GM23338 (cell line): Measurements from ENCODE around the gene MTARC2. TPM values are rescaled to one million over a fixed set of nuclear protein-coding genes. Genes with fewer than 3 reads are reported as not detected.
"Not testable (repeated sequence)": the region's sequence is repeated elsewhere in the genome, so short reads cannot be mapped to it uniquely, and the experiment has no call there.

Experiments
- ATAC-seq: fragments of 200-7000 bp; cut with Tn5 transposase; 3 replicates; pipeline ENCODE4 v1.9.1; 2020
- DNase-seq: peaks from one replicate; pipeline ENCODE4 v3.0.0-alpha.2; 2015; ENCODE audit warnings: low spot score
- H2AFZ ChIP-seq: fragments of 200-600 bp; sonication (generic); 2 replicates; pipeline ENCODE4 v1.8.0; 2016; ENCODE audit warnings: antibody characterized with exemption, mild to moderate bottlenecking, moderate library complexity
- H3F3A ChIP-seq: fragments of 200-600 bp; sonication (generic); replicated peaks from 2 replicates; pipeline ENCODE4 v1.8.0; 2017; ENCODE audit warnings: antibody characterized with exemption, mixed run types, low read depth
- H3K27ac ChIP-seq: fragments of 200-600 bp; sonication (generic); 2 replicates; pipeline ENCODE4 v1.6.1; 2016; ENCODE audit warnings: low read depth
- H3K27me3 ChIP-seq: fragments of 200-600 bp; sonication (generic); 2 replicates; pipeline ENCODE4 v1.8.0; 2016; ENCODE audit warnings: mild to moderate bottlenecking, mixed run types, moderate library complexity; ENCODE audit not compliant: insufficient read depth
- H3K36me3 ChIP-seq: fragments of 200-600 bp; sonication (generic); 2 replicates; pipeline ENCODE4 v1.8.0; 2016; ENCODE audit warnings: mild to moderate bottlenecking; ENCODE audit not compliant: insufficient read depth
- H3K4me1 ChIP-seq: fragments of 200-600 bp; sonication (generic); 2 replicates; pipeline ENCODE4 v1.8.0; 2016; ENCODE audit warnings: mild to moderate bottlenecking, moderate library complexity; ENCODE audit not compliant: insufficient read depth
- H3K4me2 ChIP-seq: fragments of 200-600 bp; sonication (generic); 2 replicates; pipeline ENCODE4 v1.7.1; 2017; ENCODE audit warnings: mixed run types
- H3K4me3 ChIP-seq: fragments of 200-600 bp; sonication (generic); 2 replicates; pipeline ENCODE4 v1.6.1; 2016; ENCODE audit warnings: mixed run types
- H3K79me2 ChIP-seq: fragments of 200-600 bp; sonication (generic); replicated peaks from 2 replicates; pipeline ENCODE4 v1.8.0; 2017; ENCODE audit warnings: mild to moderate bottlenecking; ENCODE audit not compliant: insufficient read depth
- H3K9me2 ChIP-seq: fragments of 200-600 bp; sonication (generic); 2 replicates; pipeline ENCODE4 v1.8.0; 2017; ENCODE audit not compliant: insufficient read depth
- H4K20me1 ChIP-seq: fragments of 200-600 bp; sonication (generic); replicated peaks from 2 replicates; pipeline ENCODE4 v1.8.0; 2017; ENCODE audit warnings: mild to moderate bottlenecking; ENCODE audit not compliant: insufficient read depth
- H3K27ac Mint-ChIP-seq: 2 replicates; pipeline ENCODE4 v1.8.0; 2020; ENCODE audit warnings: inconsistent platforms, mild to moderate bottlenecking, moderate library complexity, mixed read lengths
- H3K27me3 Mint-ChIP-seq: 3 replicates; pipeline ENCODE4 v1.8.0; 2022; ENCODE audit warnings: low read depth, mild to moderate bottlenecking, moderate library complexity, mixed read lengths, inconsistent platforms; ENCODE audit not compliant: insufficient read depth, poor library complexity
- H3K36me3 Mint-ChIP-seq: 3 replicates; pipeline ENCODE4 v1.8.0; 2021; ENCODE audit warnings: low read depth, mild to moderate bottlenecking, inconsistent platforms, moderate library complexity, mixed read lengths
- H3K4me1 Mint-ChIP-seq: 3 replicates; pipeline ENCODE4 v1.8.0; 2020; ENCODE audit warnings: mild to moderate bottlenecking, inconsistent platforms, mixed read lengths
- H3K4me3 Mint-ChIP-seq: 3 replicates; pipeline ENCODE4 v1.8.0; 2021; ENCODE audit warnings: moderate library complexity, mild to moderate bottlenecking, inconsistent platforms, mixed read lengths
- H3K9me3 Mint-ChIP-seq: 3 replicates; pipeline ENCODE4 v1.8.0; 2020; ENCODE audit warnings: moderate library complexity, mild to moderate bottlenecking, inconsistent platforms, mixed read lengths
- CREB1 ChIP-seq: fragments of 250-450 bp; sonication (Bioruptor Pico); IDR thresholded peaks from 2 replicates; pipeline ENCODE4 v1.5.0; 2020; ENCODE audit warnings: low read depth, mild to moderate bottlenecking, moderate library complexity
- EZH2 ChIP-seq: fragments of 200-600 bp; sonication (generic); IDR thresholded peaks from one replicate; pipeline ENCODE4 v1.8.0; 2017; ENCODE audit warnings: antibody characterized with exemption, mild to moderate bottlenecking, low read depth; ENCODE audit not compliant: unreplicated experiment
- EZH2phosphoT487 ChIP-seq: fragments of 200-600 bp; sonication (generic); IDR thresholded peaks from one replicate; pipeline ENCODE4 v1.8.1; 2018; ENCODE audit warnings: antibody characterized with exemption; ENCODE audit not compliant: unreplicated experiment
- JUNB ChIP-seq: IDR thresholded peaks from one replicate; pipeline ENCODE4 v1.6.1; 2016; ENCODE audit warnings: antibody characterized with exemption; ENCODE audit not compliant: unreplicated experiment
- REST ChIP-seq: IDR thresholded peaks from one replicate; pipeline ENCODE4 v1.6.1; 2018; ENCODE audit warnings: antibody characterized with exemption; ENCODE audit not compliant: unreplicated experiment
- STAT1 ChIP-seq: IDR thresholded peaks from one replicate; pipeline ENCODE4 v1.6.1; 2016; ENCODE audit warnings: antibody characterized with exemption; ENCODE audit not compliant: unreplicated experiment
- ZNF114 ChIP-seq: fragments of 250-450 bp; sonication (Bioruptor Pico); IDR thresholded peaks from 2 replicates; pipeline ENCODE4 v1.5.0; 2020; ENCODE audit warnings: mild to moderate bottlenecking, moderate library complexity
- polyA plus RNA-seq: library from polyadenylated mRNA; unstranded; fragments of >200 nt; fragmentation: Nextera tagmentation; extraction: Ambion mirVana; gene quantifications from 2 replicates; pipeline ENCODE4 v1.2.1, GENCODE V29; 2016
- total RNA-seq: library from RNA; depleted of rRNA; stranded (reverse); fragments of >200 nt; shearing (Covaris generic); gene quantifications from 2 replicates; pipeline ENCODE4 v1.2.3, GENCODE V29; 2014
- TF ChIP-seq, protein P1 (sequence below), 2 experiments: fragments of 200-600 bp in 1 of 2; sonication (generic) in 1 of 2; conservative IDR thresholded peaks; 2 replicates each; pipeline versions ENCODE4 v1.5.1 to v1.6.1; 2016 to 2017; ENCODE audit warnings: antibody characterized with exemption in 2 of 2, low read depth in 2 of 2, mild to moderate bottlenecking in 2 of 2, moderate library complexity in 1 of 2
- TF ChIP-seq, protein P2 (sequence below): fragments of 250-450 bp; sonication (Bioruptor Pico); IDR thresholded peaks from 2 replicates; pipeline ENCODE4 v1.5.0; 2020; ENCODE audit warnings: mild to moderate bottlenecking, moderate library complexity
- TF ChIP-seq, protein P3 (sequence below): IDR thresholded peaks from 2 replicates; pipeline ENCODE4 v1.6.1; 2016; ENCODE audit warnings: antibody characterized with exemption

MTARC2 gene
- total and polyA plus RNA-seq, 2 experiments from 2014 or later: 4.1 to 8.0 TPM

DNA sequence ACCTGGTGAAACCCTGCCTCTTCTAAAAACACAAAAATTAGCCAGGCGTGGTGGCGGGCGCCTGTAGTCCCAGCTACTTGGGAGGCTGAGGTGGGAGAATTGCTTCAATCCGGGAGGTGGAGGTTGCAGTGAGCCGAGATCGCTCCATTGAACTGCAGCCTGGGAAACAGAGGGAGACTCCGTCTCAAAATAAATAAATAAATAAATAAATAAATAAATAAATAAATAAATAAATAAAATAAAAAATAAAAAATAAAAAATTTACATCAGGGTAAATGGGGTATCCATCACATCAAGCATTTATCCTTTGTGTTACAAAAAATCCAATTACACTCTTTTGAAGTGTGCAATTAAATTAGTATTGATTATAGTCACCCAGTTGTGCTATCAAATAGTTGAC, 11.8 kb upstream of the MTARC2 start:
- not testable (repeated sequence) for ATAC-seq, H3K9me3 Mint-ChIP-seq, H3K27me3 ChIP-seq, H3K27ac ChIP-seq, H3K36me3 ChIP-seq, H3K79me2 ChIP-seq, H3K27me3 Mint-ChIP-seq, H3F3A ChIP-seq, H3K4me2 ChIP-seq, H3K36me3 Mint-ChIP-seq, H3K4me1 ChIP-seq, H4K20me1 ChIP-seq, H3K4me3 ChIP-seq, H3K4me1 Mint-ChIP-seq, H2AFZ ChIP-seq, DNase-seq, H3K4me3 Mint-ChIP-seq, H3K27ac Mint-ChIP-seq, H3K9me2 ChIP-seq

DNA sequence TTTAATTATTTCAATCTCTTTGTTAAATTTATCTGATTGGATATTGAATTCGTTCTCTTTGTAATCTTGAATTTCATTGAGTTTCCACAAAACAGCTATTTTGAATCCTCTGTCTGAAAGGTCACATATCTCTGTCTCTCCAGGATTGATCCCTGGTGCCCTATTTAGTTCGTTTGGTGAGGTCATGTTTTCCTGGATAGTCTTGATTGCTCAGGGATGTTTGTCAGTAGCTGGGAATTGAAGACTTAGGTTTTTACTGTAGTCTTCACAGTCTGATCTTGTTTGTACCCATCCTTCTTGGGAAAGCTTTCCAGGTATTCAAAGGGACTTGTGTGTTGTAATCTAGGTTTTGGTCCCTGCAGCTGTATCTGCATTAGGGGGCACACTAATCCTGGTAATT, 6.8 kb upstream of the MTARC2 start:
- H3K4me3 Mint-ChIP-seq: no peak overlapping the region
- no peak overlapping the region for H3K27ac ChIP-seq
- H3K27me3 Mint-ChIP-seq: peaks cover 5% of the 10 kb centered on the region
- H3K4me3 ChIP-seq: no peak overlapping the region
- H3F3A ChIP-seq: no peaks in the 10 kb centered on the region
- ATAC-seq (no peak), DNase-seq (no peak)
- no peaks in the 10 kb centered on the region for H3K36me3 Mint-ChIP-seq
- no peaks in the 10 kb centered on the region for H3K9me2 ChIP-seq
- no peaks in the 10 kb centered on the region for H3K36me3 ChIP-seq
- no peak overlapping the region for H3K4me2 ChIP-seq
- H2AFZ ChIP-seq: no peak overlapping the region
- no peaks in the 10 kb centered on the region for H3K9me3 Mint-ChIP-seq
- peaks cover 5% of the 10 kb centered on the region; the same call in 2 of the 3 replicates for H3K4me1 Mint-ChIP-seq
- no peaks in the 10 kb centered on the region for H3K79me2 ChIP-seq
- no peak overlapping the region for H3K27ac Mint-ChIP-seq
- H3K4me1 ChIP-seq: no peaks in the 10 kb centered on the region
- no peaks in the 10 kb centered on the region for H4K20me1 ChIP-seq
- H3K27me3 ChIP-seq: peaks cover 12% of the 10 kb centered on the region
- TF ChIP-seq CREB1: no peak
- no peak for TF ChIP-seq ZNF114 (CRISPR knock-in tag)
- TF ChIP-seq, protein P1, sequence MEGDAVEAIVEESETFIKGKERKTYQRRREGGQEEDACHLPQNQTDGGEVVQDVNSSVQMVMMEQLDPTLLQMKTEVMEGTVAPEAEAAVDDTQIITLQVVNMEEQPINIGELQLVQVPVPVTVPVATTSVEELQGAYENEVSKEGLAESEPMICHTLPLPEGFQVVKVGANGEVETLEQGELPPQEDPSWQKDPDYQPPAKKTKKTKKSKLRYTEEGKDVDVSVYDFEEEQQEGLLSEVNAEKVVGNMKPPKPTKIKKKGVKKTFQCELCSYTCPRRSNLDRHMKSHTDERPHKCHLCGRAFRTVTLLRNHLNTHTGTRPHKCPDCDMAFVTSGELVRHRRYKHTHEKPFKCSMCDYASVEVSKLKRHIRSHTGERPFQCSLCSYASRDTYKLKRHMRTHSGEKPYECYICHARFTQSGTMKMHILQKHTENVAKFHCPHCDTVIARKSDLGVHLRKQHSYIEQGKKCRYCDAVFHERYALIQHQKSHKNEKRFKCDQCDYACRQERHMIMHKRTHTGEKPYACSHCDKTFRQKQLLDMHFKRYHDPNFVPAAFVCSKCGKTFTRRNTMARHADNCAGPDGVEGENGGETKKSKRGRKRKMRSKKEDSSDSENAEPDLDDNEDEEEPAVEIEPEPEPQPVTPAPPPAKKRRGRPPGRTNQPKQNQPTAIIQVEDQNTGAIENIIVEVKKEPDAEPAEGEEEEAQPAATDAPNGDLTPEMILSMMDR (conservative IDR thresholded peaks at IDR 0.05; ENCODE audit: low read depth in 2 of 2): no peak
- TF ChIP-seq, protein P2, sequence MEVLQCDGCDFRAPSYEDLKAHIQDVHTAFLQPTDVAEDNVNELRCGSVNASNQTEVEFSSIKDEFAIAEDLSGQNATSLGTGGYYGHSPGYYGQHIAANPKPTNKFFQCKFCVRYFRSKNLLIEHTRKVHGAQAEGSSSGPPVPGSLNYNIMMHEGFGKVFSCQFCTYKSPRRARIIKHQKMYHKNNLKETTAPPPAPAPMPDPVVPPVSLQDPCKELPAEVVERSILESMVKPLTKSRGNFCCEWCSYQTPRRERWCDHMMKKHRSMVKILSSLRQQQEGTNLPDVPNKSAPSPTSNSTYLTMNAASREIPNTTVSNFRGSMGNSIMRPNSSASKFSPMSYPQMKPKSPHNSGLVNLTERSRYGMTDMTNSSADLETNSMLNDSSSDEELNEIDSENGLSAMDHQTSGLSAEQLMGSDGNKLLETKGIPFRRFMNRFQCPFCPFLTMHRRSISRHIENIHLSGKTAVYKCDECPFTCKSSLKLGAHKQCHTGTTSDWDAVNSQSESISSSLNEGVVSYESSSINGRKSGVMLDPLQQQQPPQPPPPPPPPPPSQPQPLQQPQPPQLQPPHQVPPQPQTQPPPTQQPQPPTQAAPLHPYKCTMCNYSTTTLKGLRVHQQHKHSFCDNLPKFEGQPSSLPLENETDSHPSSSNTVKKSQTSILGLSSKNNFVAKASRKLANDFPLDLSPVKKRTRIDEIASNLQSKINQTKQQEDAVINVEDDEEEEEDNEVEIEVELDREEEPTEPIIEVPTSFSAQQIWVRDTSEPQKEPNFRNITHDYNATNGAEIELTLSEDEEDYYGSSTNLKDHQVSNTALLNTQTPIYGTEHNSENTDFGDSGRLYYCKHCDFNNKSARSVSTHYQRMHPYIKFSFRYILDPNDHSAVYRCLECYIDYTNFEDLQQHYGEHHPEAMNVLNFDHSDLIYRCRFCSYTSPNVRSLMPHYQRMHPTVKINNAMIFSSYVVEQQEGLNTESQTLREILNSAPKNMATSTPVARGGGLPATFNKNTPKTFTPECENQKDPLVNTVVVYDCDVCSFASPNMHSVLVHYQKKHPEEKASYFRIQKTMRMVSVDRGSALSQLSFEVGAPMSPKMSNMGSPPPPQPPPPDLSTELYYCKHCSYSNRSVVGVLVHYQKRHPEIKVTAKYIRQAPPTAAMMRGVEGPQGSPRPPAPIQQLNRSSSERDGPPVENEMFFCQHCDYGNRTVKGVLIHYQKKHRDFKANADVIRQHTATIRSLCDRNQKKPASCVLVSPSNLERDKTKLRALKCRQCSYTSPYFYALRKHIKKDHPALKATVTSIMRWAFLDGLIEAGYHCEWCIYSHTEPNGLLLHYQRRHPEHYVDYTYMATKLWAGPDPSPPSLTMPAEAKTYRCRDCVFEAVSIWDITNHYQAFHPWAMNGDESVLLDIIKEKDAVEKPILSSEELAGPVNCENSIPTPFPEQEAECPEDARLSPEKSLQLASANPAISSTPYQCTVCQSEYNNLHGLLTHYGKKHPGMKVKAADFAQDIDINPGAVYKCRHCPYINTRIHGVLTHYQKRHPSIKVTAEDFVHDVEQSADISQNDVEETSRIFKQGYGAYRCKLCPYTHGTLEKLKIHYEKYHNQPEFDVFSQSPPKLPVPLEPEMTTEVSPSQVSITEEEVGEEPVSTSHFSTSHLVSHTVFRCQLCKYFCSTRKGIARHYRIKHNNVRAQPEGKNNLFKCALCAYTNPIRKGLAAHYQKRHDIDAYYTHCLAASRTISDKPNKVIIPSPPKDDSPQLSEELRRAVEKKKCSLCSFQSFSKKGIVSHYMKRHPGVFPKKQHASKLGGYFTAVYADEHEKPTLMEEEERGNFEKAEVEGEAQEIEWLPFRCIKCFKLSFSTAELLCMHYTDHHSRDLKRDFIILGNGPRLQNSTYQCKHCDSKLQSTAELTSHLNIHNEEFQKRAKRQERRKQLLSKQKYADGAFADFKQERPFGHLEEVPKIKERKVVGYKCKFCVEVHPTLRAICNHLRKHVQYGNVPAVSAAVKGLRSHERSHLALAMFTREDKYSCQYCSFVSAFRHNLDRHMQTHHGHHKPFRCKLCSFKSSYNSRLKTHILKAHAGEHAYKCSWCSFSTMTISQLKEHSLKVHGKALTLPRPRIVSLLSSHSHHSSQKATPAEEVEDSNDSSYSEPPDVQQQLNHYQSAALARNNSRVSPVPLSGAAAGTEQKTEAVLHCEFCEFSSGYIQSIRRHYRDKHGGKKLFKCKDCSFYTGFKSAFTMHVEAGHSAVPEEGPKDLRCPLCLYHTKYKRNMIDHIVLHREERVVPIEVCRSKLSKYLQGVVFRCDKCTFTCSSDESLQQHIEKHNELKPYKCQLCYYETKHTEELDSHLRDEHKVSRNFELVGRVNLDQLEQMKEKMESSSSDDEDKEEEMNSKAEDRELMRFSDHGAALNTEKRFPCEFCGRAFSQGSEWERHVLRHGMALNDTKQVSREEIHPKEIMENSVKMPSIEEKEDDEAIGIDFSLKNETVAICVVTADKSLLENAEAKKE (CRISPR knock-in tag): no peak
- TF ChIP-seq JUNB: no peak
- no peak for TF ChIP-seq REST
- TF ChIP-seq, protein P3, sequence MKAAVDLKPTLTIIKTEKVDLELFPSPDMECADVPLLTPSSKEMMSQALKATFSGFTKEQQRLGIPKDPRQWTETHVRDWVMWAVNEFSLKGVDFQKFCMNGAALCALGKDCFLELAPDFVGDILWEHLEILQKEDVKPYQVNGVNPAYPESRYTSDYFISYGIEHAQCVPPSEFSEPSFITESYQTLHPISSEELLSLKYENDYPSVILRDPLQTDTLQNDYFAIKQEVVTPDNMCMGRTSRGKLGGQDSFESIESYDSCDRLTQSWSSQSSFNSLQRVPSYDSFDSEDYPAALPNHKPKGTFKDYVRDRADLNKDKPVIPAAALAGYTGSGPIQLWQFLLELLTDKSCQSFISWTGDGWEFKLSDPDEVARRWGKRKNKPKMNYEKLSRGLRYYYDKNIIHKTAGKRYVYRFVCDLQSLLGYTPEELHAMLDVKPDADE: no peak
- no peak for TF ChIP-seq EZH2
- no peak for TF ChIP-seq STAT1
- no peak for TF ChIP-seq EZH2phosphoT487
